Liver (tissue), 9 donors: ENCODE data around the gene ACOT12. TPM values are rescaled to one million over a fixed set of nuclear protein-coding genes. Genes with fewer than 3 reads are reported as not detected.

ENCODE experiments used
- DNase-seq: peaks from one replicate; pipeline ENCODE4 v3.0.0-alpha.2; 2017; ENCODE audit warnings: low spot score
- H3K27ac ChIP-seq, 2 donors: one replicate each; pipeline ENCODE4 v1.7.0; 2013; ENCODE audit warnings: inconsistent platforms in 2 of 2, low read length in 2 of 2, control low read depth in 1 of 2, low read depth in 1 of 2, mild to moderate bottlenecking in 1 of 2
- H3K27me3 ChIP-seq, 4 donors: one replicate each; pipeline versions ENCODE4 v1.6.1 to v1.7.0; 2013; ENCODE audit warnings: low read length in 3 of 4, inconsistent platforms in 1 of 4, mild to moderate bottlenecking in 1 of 4, moderate library complexity in 1 of 4; ENCODE audit not compliant: control insufficient read depth in 4 of 4, insufficient read depth in 4 of 4
- H3K36me3 ChIP-seq, 4 donors: one replicate each; pipeline versions ENCODE4 v1.6.1 to v1.7.0; 2013; ENCODE audit warnings: low read length in 3 of 4, mild to moderate bottlenecking in 3 of 4, low read depth in 1 of 4, moderate library complexity in 1 of 4; ENCODE audit not compliant: control insufficient read depth in 4 of 4, insufficient read depth in 3 of 4
- H3K4me1 ChIP-seq, 4 donors: one replicate each; pipeline versions ENCODE4 v1.6.1 to v1.7.0; 2013; ENCODE audit warnings: low read length in 3 of 4, mild to moderate bottlenecking in 3 of 4, moderate library complexity in 1 of 4; ENCODE audit not compliant: control insufficient read depth in 4 of 4, insufficient read depth in 4 of 4
- H3K4me3 ChIP-seq, 3 donors: one replicate each; pipeline versions ENCODE4 v1.6.1 to v1.7.0; 2013; ENCODE audit warnings: low read length in 3 of 3, control low read depth in 1 of 3, low read depth in 1 of 3, mild to moderate bottlenecking in 1 of 3
- H3K9ac ChIP-seq, 2 donors: one replicate each; pipeline ENCODE4 v1.7.0; 2013; ENCODE audit warnings: low read length in 2 of 2, mild to moderate bottlenecking in 2 of 2, moderate library complexity in 2 of 2, control low read depth in 1 of 2, low read depth in 1 of 2
- H3K9me3 ChIP-seq, 4 donors: one replicate each; pipeline versions ENCODE4 v1.6.1 to v1.7.0; 2013; ENCODE audit warnings: low read length in 3 of 4; ENCODE audit not compliant: control insufficient read depth in 4 of 4
- ATF3 ChIP-seq: IDR thresholded peaks from 2 replicates; pipeline ENCODE4 v1.6.1; 2016; ENCODE audit warnings: antibody characterized with exemption
- CTCF ChIP-seq: fragments of 150-350 bp; IDR thresholded peaks from 2 replicates; pipeline ENCODE4 v1.5.1; 2017; ENCODE audit warnings: improper control_type of control experiment, low read depth, low read length; ENCODE audit not compliant: missing input control
- EGR1 ChIP-seq, 2 donors: IDR thresholded peaks; 2 replicates each; pipeline ENCODE4 v1.6.1; 2016 to 2018; ENCODE audit warnings: antibody characterized with exemption in 2 of 2, low read depth in 2 of 2
- FOXA1 ChIP-seq: IDR thresholded peaks from 2 replicates; pipeline ENCODE4 v1.6.1; 2016; ENCODE audit warnings: antibody characterized with exemption
- FOXA2 ChIP-seq: IDR thresholded peaks from 2 replicates; pipeline ENCODE4 v1.6.1; 2016; ENCODE audit warnings: antibody characterized with exemption
- GABPA ChIP-seq, 2 donors: IDR thresholded peaks in 1 of 2; conservative IDR thresholded peaks in 1 of 2; 2 replicates each; pipeline ENCODE4 v1.6.1; 2016; ENCODE audit warnings: antibody characterized with exemption in 2 of 2, mild to moderate bottlenecking in 1 of 2, moderate library complexity in 1 of 2
- HNF4A ChIP-seq, 2 donors: conservative IDR thresholded peaks; 2 replicates each; pipeline ENCODE4 v1.6.1; 2016; ENCODE audit warnings: antibody characterized with exemption in 2 of 2, mild to moderate bottlenecking in 2 of 2
- HNF4G ChIP-seq: IDR thresholded peaks from 2 replicates; pipeline ENCODE4 v1.6.1; 2016; ENCODE audit warnings: antibody characterized with exemption
- JUND ChIP-seq, 2 donors: IDR thresholded peaks; 2 replicates each; pipeline ENCODE4 v1.6.1; 2016; ENCODE audit warnings: antibody characterized with exemption in 2 of 2
- MAX ChIP-seq: IDR thresholded peaks from 2 replicates; pipeline ENCODE4 v1.6.1; 2016; ENCODE audit warnings: antibody characterized with exemption
- RAD21 ChIP-seq, 2 donors: IDR thresholded peaks; 2 replicates each; pipeline ENCODE4 v1.6.1; 2016; ENCODE audit warnings: antibody characterized with exemption in 2 of 2, mild to moderate bottlenecking in 2 of 2
- REST ChIP-seq: IDR thresholded peaks from 2 replicates; pipeline ENCODE4 v1.6.1; 2016; ENCODE audit warnings: antibody characterized with exemption, mild to moderate bottlenecking
- RXRA ChIP-seq, 2 donors: IDR thresholded peaks; 2 replicates each; pipeline ENCODE4 v1.6.1; 2017 to 2018; ENCODE audit warnings: antibody characterized with exemption in 2 of 2, mild to moderate bottlenecking in 1 of 2
- SP1 ChIP-seq: IDR thresholded peaks from 2 replicates; pipeline ENCODE4 v1.6.1; 2018; ENCODE audit warnings: antibody characterized with exemption, mild to moderate bottlenecking
- TAF1 ChIP-seq: conservative IDR thresholded peaks from 2 replicates; pipeline ENCODE4 v1.6.1; 2016; ENCODE audit warnings: antibody characterized with exemption, mild to moderate bottlenecking
- YY1 ChIP-seq: IDR thresholded peaks from 2 replicates; pipeline ENCODE4 v1.6.1; 2016; ENCODE audit warnings: antibody characterized with exemption, mild to moderate bottlenecking
- ZBTB33 ChIP-seq: IDR thresholded peaks from 2 replicates; pipeline ENCODE4 v1.6.1; 2016; ENCODE audit warnings: antibody characterized with exemption
- polyA plus RNA-seq, 2 donors: library from polyadenylated mRNA; stranded (reverse) in 1 of 2; unstranded in 1 of 2; fragments of 200-250 nt in 1 of 2; fragments of >200 nt in 1 of 2; fragmentation: Nextera tagmentation in 1 of 2; extraction: Ambion mirVana in 1 of 2; gene quantifications; one replicate each; pipeline versions ENCODE4 v1.2.1 to v1.2.3, GENCODE V29; 2013 to 2015
- total RNA-seq, 2 donors: library from RNA; depleted of rRNA; stranded (reverse); fragments of >200 nt; gene quantifications; one replicate each; pipeline ENCODE4 v1.2.3, GENCODE V29; 2014
- donor health status: healthy.
- donor health status: healthy.
- donor health status: healthy.
- donor health status: healthy.
- donor health status: healthy.

Gene ACOT12
- total and polyA plus RNA-seq, 4 donors: 16.9 to 76.4 (median 38.8) TPM

- TF ChIP-seq ZBTB33 (peak; percentile 91), FOXA1 (peak; percentile 92), TAF1 (peak; percentile 29), YY1 (peak; percentile 76)
These were observed 40.7 kb downstream of the ACOT12 start (continued) for GRCh38 chr5:81353189-81353588.

GRCh38 chr5:81350507-81350906, 43.4 kb downstream of the ACOT12 start:
- TF ChIP-seq HNF4G: no peak
- no peak for TF ChIP-seq EGR1 (IDR thresholded peaks at IDR 0.05; ENCODE audit: low read depth in 2 of 2)
- TF ChIP-seq ZBTB33: no peak
- no peak for TF ChIP-seq REST
- TF ChIP-seq JUND (IDR thresholded peaks at IDR 0.05): no peak
- TF ChIP-seq RAD21 (IDR thresholded peaks at IDR 0.05): no peak
- no peak for TF ChIP-seq ATF3
- no peak for TF ChIP-seq MAX
- no peak for TF ChIP-seq CTCF
- no peak for TF ChIP-seq GABPA (IDR thresholded peaks at IDR 0.05 in 1 of 2, conservative IDR thresholded peaks at IDR 0.05 in 1 of 2)
- TF ChIP-seq FOXA2: no peak
- TF ChIP-seq SP1: no peak
- TF ChIP-seq YY1: no peak
- TF ChIP-seq FOXA1: no peak
- no peak for TF ChIP-seq RXRA (IDR thresholded peaks at IDR 0.05)
- no peak for TF ChIP-seq TAF1
- no peak for TF ChIP-seq HNF4A (conservative IDR thresholded peaks at IDR 0.05)
- no peak overlapping the region for H3K9ac ChIP-seq
- H3K27ac ChIP-seq: no peak overlapping the region
- no peaks in the 10 kb centered on the region for H3K9me3 ChIP-seq
- H3K36me3 ChIP-seq: peaks cover 0 to 2% (median 0%) of the 10 kb centered on the region in 4 donors
- no peak overlapping the region for H3K4me3 ChIP-seq
- DNase-seq: no peak
- H3K27me3 ChIP-seq: no peaks in the 10 kb centered on the region
- H3K4me1 ChIP-seq: peaks cover 7 to 38% (median 32%) of the 10 kb centered on the region in 4 donors
